NCI-H82 treated with DMSO at 0.1 percent for 48 hours (cell line): ENCODE data around the gene ITGA11.

Experiments
- DNase-seq: peaks from one replicate; lab custom pipeline; 2025; ENCODE audit not compliant: unreplicated experiment; lab: John Stamatoyannopoulos, UW

Gene ITGA11

DNA sequence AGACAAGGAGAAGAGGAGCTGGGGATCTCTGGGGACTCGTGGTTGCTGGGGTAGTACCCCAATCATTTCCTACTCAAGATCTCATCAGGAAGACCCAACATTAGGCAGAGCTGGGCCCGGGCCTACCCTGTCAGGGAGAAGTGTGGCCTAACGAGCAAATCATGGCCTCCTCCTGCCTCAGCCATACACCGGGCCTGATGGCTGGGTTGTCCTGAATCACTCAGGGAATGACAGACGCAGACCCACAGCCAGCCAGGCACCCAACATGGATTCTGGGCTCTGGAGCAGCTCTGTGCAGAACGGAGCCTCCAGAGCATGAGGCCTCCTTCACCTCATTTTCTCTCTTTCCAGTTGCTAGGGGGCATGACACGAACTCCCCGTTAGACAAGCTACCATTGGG lies 19.7 kb downstream of the ITGA11 start:
- no peak for DNase-seq

- no peak for DNase-seq
Measured at GRCh38 chr15:68411735-68412134, 20.2 kb downstream of the ITGA11 start.

DNA sequence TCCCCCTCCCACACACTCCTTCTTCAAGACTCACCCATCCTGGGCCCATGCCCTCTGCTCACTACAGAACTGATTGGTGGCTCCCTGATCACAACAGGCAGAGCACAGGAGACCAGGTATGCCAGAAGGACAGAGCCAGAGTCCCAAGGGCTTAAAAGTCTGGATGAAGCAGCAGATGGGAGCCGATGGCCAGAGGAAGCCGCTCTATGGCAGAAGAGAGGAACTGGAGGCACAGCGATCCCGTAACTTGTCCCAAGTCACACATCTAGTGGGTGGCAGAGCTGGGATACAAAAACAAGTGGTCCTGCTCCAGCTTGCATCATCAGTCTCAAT lies 20.7 kb downstream of the ITGA11 start:
- no peak for DNase-seq

DNA sequence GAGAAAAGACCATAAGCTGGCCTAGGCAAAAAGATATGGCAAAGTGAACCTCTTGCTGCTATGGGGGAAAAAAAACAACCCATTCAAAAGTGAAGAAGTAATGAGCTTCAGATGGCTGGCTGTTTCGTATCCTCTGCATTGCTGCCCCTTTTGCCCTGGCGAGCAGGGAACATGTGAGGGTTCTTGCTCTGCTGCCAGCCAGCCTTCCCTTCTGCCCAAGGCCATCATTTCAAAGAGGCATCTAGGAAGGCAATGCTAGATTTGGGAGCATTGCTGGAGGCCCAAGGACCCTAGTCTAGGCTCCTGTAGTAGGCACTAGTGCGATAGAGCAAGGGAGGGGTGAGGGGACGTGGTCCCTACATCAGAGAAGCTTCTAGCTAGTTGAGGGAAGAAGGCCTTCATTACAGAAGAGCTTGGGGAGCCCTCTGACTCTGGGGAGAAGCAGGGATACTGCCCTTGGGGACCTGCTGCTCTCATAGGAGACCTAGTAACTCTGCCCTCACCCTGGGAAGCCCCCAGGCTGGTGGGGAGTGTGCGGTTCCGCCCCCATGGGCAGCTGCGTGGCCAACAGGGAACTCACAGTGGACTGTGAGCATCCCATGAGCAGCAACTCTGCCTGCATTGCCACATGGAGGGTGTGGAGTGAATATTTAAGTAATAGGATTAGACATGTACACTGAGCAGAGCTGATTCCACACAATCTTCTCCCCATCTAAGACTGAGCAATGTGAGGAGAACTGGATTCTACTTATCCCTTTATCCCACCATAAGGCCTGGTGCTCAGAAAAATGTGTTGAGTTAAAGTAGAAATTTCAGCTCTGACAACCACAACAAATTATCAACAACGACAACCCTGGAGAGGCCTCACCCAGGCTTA lies 21.3 kb downstream of the ITGA11 start:
- peak; percentile 49 for DNase-seq

DNA sequence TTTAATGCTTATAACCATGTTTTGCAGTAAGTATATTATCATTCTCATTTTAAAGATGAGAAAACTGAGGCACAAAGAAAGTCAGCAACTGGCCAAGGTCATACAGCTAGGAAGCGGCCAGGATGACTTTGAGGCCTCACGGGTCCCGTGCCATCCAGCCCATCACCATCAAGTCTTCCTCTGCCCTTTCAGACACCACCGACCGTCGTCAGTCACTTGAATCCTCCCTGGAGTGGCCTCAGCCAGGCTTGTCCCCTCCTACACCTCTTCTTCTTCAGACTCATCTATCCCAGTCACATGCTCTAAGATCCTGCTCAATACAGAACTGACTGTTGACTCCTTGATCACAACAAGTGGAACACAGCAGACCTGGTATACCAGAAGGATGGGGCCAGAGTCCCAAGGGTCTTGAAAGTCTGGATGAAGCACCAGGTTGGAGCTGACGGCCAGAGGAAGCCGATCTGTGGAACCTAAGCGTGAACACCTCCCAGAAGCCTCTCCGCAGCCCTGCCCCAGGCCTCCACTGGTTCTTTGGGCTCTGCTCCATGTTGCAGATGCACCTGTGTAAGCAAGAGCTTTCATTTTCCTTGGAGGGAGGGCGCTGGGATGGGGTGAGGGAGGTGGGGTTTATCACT lies 22.1 kb downstream of the ITGA11 start:
- no peak for DNase-seq

DNA sequence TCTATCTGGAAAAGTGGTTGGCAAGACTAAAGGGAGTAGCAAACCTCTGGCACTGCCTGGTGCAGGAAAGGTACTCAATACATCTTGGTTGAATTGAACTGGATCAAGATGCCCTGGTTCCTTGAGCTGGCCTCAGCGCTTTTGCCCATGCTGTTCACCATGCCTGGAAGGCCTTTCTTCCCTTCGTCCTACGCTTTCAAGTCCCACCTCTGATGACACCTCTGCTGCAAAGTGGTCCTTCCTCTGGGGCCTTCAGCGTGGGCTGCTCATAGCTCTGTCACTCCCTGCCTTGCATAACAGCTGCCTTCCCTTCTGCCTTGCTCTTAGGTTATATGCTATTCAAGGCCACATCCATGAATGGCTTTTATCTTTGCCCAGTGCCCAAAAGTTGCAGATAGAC lies 23.0 kb downstream of the ITGA11 start:
- DNase-seq = no peak

DNA sequence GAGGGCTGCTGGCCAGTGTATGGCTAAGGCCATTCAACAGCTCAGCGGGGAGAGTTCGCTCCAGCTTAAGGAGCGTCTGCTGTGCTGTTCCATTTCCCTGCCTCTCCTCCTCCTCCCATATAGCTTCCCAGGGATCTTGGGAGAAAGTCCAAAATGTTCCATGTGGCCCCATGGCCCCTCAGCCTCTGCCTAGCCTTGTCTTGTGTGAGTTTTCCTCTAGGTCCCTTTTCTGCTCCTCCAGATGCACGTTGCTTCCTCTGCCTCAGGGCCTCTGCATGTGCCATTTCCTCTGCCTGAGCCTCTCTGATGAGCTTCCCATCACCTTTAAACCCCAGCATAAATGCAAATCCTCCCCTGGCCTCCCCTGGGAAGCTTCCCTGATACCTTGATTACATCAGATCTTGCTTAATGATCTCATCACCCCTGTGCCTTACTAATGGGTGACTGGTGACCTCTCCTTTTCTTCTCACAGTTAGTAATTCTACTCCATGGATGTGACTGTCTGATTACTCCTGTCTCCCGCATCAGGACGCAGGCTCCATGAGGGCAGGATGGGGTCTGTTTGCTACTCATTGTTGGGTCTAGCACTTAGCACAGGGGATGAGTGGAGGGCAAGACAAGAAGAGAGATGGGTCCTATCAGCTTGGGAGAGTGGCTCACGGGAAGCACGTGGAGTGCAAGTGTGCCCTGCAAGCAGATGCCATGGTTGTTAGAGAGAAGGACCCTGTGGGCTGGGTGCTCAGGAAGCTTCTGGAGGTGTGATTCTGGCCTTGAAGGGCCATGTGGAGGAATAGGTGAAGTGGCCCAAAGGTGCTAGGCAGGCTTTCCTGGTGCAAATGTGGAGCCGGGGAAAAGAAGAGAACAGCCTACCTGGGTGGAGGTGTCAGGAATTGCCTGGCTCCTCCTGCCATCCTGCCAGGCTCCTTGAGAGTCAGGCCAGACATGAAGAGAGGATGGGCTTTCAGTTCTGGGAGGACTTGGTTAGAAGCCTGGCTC lies 23.8 kb downstream of the ITGA11 start:
- DNase-seq = no peak

DNA sequence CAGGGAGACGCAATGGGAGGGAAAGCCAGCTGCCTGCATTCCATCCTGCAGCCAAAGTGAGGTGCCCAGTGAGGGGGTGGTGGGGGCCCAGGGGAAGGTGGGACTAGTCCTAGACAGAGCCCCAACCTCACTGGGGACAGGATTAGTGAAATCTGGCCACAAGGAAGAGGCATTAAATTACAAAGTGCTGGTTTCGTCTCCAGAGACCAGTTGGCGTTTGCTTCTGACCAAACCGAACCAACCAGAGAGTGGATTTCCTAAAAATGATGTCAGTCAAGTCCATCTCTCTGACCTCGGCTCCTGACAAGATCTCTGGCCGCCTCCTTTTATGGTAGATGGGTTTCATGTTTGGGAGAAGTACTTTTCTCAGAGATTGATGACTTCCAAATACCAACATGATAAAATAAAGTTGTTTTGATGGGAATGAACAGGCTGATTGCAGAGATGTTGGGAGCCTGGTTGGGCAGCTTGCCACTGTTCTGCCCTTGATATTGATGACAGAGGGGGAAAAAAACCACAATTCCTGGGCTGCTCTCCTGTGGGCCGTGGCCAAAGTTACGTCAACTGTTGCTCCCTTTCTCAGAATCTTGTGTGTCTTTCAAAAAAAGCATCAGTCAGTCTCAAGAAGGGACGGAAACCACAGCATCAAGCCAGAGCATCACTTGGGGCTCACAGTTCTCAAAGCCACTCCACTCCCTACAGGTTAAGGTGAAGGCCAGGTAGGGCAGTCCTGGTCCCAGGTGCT lies 24.6 kb downstream of the ITGA11 start:
- no peak for DNase-seq

DNA sequence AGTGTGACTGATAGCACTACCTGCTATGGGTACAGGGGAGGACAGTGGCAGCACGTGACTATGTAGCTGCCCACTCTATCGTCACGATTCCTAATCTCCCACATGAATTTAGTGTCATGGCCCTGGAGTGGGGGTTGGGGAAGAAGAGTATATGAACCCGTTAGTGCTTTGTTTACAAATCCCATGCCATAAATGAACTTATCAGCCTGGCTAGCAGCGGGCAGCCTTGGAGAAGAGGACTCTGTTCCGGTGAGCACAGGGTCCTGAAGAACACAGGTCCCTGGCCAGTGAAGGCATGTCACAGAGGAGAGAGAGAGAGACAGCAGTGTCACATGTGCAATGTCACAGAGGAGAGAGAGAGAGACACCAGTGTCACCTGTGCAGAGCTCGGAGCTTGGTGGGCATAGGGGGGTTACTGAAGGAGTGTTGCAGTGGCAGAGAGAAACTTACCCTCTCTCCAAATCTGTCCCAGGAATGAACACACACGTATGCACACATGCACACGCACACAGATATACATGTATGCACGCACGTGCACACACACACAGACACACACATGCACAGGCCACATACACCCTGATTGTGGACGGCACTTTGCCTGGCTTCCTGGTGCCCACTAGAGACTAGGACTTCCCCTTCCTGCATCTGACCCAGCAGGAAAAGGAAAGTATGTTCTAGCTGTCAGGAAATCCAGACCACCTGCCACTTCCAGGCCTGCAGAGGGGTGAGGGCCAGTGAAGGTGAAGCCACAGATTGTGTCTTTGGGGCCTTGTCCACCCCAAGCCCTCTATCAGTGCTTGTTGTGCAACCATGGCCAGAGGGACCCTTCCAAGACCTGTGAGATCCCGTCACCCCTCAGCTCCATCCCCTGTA lies 26.3 kb downstream of the ITGA11 start:
- DNase-seq = no peak

DNA sequence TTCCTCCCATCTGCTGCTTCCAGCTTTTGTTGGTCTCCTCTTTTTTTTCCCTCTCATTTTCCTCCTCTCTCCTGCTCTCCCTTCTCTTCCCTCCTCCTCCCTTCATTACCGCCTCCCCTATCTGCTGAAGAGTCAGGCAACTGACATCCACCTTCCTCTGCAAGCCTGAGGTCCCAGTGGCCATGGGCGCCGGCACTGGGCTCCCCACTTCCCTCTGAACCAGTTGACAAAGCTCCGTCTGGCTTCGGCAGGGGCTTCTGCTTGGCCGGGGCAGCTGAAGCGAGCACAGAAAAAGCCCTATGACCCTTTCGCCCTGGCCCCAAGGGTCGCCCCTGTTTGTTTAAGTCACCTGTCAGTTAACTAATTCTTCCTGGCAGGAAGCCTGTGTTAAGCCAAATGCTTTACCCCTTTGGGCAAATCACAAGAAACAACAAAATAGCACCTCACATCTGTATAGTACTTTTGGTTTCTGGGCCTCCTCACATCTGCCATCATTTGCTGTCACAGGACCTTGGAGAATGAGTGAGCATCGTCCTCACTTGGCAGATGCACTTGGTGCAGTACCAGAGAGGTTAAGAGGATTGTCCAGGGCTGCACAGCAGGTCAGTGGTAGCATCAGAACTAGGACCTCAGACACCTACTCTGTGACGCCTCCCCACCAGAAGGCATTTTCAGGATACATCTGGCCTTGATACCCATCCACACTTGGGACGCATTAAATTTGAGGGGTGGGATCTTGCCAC lies 27.7 kb downstream of the ITGA11 start:
- no peak for DNase-seq

- no peak for DNase-seq
Measured at GRCh38 chr15:68403161-68403941, 28.6 kb downstream of the ITGA11 start.

- DNase-seq = no peak
Measured at GRCh38 chr15:68402432-68403160, 29.4 kb downstream of the ITGA11 start.

GRCh38 chr15:68401496-68402431 lies 30.2 kb downstream of the ITGA11 start:
- no peak for DNase-seq

DNA sequence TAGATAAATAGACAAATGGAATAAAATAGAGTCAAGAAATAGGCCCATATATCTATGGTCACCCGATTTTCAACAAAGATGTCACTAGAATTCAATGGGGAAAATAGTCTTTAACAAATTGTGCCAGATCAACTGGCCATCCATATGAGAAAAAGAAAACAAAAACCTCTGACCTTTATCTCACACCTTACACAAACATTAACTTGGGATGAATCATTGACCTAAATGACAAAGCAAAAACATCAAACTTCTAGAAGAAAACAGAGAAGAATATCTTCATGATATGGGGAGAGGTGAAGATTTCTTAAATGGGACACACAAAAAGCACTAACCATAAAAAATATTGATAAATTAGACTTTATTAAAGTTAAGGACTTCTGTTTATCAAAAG lies 31.9 kb downstream of the ITGA11 start:
- DNase-seq = no peak

GRCh38 chr15:68399096-68400065 lies 32.6 kb downstream of the ITGA11 start:
- DNase-seq = no peak
